Small intestine (tissue), 7 donors: Measurements from ENCODE around the gene KLHL1. TPM values are rescaled to one million over a fixed set of nuclear protein-coding genes. Genes with fewer than 3 reads are reported as not detected.

Experiments used
- DNase-seq, 2 donors: peaks; one replicate each; pipeline versions ENCODE4 v3.0.0 to v3.0.0-alpha.2; 2013
- FAIRE-seq: peaks from 2 replicates; lab custom pipeline; 2012; peaks lifted over from hg19 to GRCh38; lab: Jason Lieb, UNC
- H3K27ac ChIP-seq, 3 donors: one replicate each; pipeline ENCODE4 v1.5.1; 2013; ENCODE audit warnings: low read length in 2 of 3, mild to moderate bottlenecking in 2 of 3, control low read depth in 1 of 3, inconsistent platforms in 1 of 3, low read depth in 1 of 3, moderate library complexity in 1 of 3
- H3K27me3 ChIP-seq, 3 donors: one replicate each; pipeline ENCODE4 v1.6.1; 2013; ENCODE audit warnings: low read length in 3 of 3, inconsistent platforms in 1 of 3; ENCODE audit not compliant: control insufficient read depth in 3 of 3, insufficient read depth in 3 of 3
- H3K36me3 ChIP-seq, 3 donors: one replicate each; pipeline ENCODE4 v1.6.1; 2013; ENCODE audit warnings: low read length in 3 of 3, inconsistent platforms in 1 of 3, low read depth in 1 of 3, mild to moderate bottlenecking in 1 of 3, moderate library complexity in 1 of 3; ENCODE audit not compliant: control insufficient read depth in 3 of 3, insufficient read depth in 2 of 3
- H3K4me1 ChIP-seq, 3 donors: one replicate each; pipeline ENCODE4 v1.6.1; 2013; ENCODE audit warnings: low read length in 2 of 3, inconsistent platforms in 1 of 3, low read depth in 1 of 3, mild to moderate bottlenecking in 1 of 3, moderate library complexity in 1 of 3; ENCODE audit not compliant: control insufficient read depth in 3 of 3, insufficient read depth in 2 of 3
- H3K4me3 ChIP-seq, 3 donors: one replicate each; pipeline ENCODE4 v1.5.1; 2013; ENCODE audit warnings: low read length in 3 of 3, control low read depth in 1 of 3, inconsistent platforms in 1 of 3, low read depth in 1 of 3, mild to moderate bottlenecking in 1 of 3, moderate library complexity in 1 of 3
- H3K9me3 ChIP-seq, 2 donors: one replicate each; pipeline ENCODE4 v1.6.1; 2013; ENCODE audit warnings: low read depth in 1 of 2, low read length in 1 of 2; ENCODE audit not compliant: control insufficient read depth in 2 of 2, insufficient read depth in 1 of 2
- WGBS, 3 donors: extraction: QIAGEN DNeasy Blood & Tissue Kit; methylation state at CpG; one replicate each; pipeline ENCODE4 v1.1.7; 2013; 5-methylcytosine and 5-hydroxymethylcytosine counted together
- polyA plus RNA-seq, 4 donors: library from polyadenylated mRNA; stranded (reverse) in 3 of 4; unstranded in 1 of 4; fragments of 200-250 nt in 3 of 4; fragments of 120-200 nt in 1 of 4; gene quantifications; one replicate each; pipeline versions ENCODE4 v1.2.1 to v1.2.3, GENCODE V29; 2013
- donor health status: healthy with polysubstance abuse.
- donor health status: control.
- donor health status: control.
- donor health status: Bipolar disorder and iron deficiency.
- donor health status: healthy.

The KLHL1 gene
- polyA plus RNA-seq, 4 donors, result 0.04 to 0.06 TPM; not detected in 2

DNA sequence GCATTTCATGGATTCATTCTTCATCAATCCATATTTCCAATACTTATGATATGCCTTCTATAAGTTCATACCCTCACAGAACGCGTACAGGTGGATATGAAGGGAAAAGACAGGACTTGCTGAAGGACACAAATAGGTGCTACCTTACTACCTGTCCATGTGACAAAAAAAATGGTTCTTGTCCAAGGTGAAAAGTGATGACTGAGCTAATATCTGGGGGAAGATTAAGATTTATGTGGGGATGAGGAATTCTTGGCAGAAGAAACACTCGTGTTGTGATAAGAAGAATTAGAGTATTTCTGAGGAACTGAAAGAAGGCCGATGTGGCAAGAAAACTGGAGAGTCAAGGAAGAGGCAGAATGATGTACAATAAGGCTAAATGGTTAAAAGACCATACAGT, 357.0 kb downstream of the KLHL1 start:
- H3K4me3 ChIP-seq, result no peak overlapping the region
- DNase-seq (no peak), FAIRE-seq (no peak)
- no peaks in the 10 kb centered on the region for H3K9me3 ChIP-seq
- no peak overlapping the region for H3K27ac ChIP-seq
- H3K36me3 ChIP-seq, result no peaks in the 10 kb centered on the region
- WGBS, 3 donors, result 75 to 89% (median 83%) methylated on average over 4 of the region's 4 CpGs
- H3K27me3 ChIP-seq, result no peaks in the 10 kb centered on the region
- no peaks in the 10 kb centered on the region for H3K4me1 ChIP-seq

DNA sequence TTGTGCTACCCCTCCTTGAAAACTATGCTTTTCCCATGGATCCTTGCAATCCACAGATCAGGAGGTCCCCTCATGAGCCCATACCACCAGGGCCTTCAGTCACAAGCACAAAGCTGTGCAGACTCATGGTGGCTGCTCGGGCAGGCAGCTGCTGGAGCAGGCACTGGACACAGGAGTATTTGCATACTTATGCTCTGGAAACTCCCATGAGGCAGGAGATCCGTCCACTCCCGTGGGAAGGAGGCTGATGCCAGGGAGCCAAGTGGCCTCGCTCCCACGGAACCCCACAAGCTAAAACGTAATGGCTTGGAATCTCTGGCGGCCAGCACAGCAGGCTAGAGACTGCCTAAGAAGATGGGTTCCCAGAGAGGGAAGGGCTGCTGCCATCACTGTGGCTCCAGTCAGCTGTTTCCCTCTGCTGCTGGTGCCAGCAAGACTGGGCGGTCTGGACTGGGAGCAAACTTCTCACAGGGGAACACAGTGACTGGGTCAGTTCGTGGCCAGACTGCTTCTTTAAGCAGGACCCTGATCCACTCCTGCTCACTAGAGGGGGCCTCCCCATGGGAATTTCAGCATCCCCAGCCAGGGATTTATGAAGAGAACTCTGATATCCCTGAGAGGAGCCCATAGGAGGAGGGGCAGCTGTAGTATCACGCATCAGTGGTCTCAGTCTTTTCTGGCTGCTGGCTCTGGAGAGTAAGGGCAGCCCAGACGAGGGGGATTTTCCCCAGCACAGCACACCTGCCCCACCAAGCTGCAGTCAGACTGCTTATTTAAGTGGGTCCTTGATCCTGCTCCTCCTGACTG, 370.9 kb downstream of the KLHL1 start:
- no peak overlapping the region for H3K27ac ChIP-seq
- H3K4me1 ChIP-seq, result no peaks in the 10 kb centered on the region
- H3K27me3 ChIP-seq, result no peaks in the 10 kb centered on the region
- no peak overlapping the region for H3K4me3 ChIP-seq
- no peaks in the 10 kb centered on the region for H3K36me3 ChIP-seq
- no peaks in the 10 kb centered on the region for H3K9me3 ChIP-seq
- WGBS, 3 donors, result 72 to 85% (median 85%) methylated on average over 11 of the region's 11 CpGs
- no peak for DNase-seq
- no peak for FAIRE-seq

DNA sequence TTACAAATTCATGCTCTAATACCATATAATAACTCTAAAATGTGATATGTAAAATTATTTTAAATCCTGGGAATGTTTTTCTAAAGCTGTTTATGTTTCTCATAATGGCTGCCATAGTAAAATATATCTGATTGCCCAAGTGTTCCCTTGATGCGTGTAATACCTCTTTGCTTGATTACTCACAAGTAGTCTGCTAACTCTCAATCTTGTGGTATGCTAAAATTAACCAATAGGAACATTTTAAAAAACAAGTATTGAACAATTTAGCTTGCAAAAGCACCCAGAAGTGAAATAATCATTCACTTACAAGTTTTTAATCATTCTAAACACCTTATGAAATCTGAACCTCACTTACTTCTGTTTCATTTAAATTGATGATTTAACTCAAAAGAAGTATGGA, 386.6 kb downstream of the KLHL1 start:
- Histone ChIP-seq H3K36me3 (no peaks in the 10 kb centered on the region), H3K9me3 (no peaks in the 10 kb centered on the region), H3K4me3 (no peak overlapping the region), H3K4me1 (no peaks in the 10 kb centered on the region), H3K27me3 (no peaks in the 10 kb centered on the region), H3K27ac (no peak overlapping the region)
- FAIRE-seq, result no peak
- DNase-seq, result no peak
- 75 to 89% (median 82%) methylated on average over 1 of the region's 1 CpG for WGBS, 3 donors

DNA sequence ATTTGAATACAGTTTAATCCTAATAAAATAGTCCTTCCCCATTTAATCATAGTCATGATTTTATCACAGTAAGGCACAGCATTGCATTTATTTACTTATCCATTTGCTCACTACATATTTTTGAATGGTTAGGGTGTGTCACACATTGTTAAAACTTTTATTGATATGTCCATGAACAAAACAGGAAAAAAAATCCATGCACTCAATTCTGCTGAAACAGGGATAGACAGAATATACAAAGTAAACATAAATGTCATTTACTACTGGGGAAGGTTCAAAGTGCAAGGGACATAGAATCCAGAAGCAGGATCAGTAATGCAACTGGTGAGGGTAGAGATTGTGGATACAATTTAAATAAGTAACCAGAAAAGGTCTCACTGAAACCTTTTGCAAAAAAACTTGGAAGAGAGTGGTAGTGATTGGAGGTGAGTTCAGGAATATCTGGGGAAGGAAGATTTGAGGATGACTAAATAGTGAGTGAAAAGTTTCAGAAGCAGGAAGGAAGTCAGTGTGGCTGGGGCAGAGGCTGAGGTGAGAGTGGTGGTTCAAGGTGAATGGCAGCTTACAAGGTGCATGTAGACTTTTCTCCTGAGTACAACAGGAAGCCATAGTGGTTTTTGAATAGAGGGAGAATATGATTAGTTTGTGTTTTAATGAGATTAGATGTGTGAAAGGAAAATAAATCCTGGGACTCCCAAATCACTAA, 387.8 kb downstream of the KLHL1 start:
- Histone ChIP-seq H3K4me1 (no peaks in the 10 kb centered on the region), H3K4me3 (no peak overlapping the region), H3K27me3 (no peaks in the 10 kb centered on the region), H3K36me3 (no peaks in the 10 kb centered on the region), H3K27ac (peak overlapping the region in 1 of 3 donors; percentile 63), H3K9me3 (no peaks in the 10 kb centered on the region)
- DNase-seq, result peak; percentile 61 to 83
- no peak for FAIRE-seq

DNA sequence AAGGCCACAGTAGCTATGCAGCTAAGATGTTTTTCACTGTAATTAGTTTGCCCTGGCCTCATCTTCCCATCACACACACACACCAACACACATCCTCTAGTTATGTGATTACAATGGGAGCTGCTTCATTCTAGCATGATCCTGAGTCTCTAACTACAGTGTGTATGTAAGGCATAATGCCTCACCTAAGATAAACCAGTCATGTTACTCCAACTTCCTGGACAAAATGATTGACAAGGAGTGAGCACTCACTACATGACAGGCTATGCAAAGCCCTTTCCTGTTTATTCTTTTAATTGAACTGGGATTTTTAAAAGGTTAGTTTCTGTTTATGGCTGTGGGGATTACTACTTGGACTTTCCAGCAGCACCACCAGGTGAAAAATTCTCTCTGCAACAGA, 401.4 kb downstream of the KLHL1 start:
- Histone ChIP-seq H3K4me3 (no peak overlapping the region), H3K36me3 (no peaks in the 10 kb centered on the region), H3K4me1 (no peaks in the 10 kb centered on the region), H3K9me3 (no peaks in the 10 kb centered on the region), H3K27ac (no peak overlapping the region), H3K27me3 (no peaks in the 10 kb centered on the region)
- FAIRE-seq (no peak), DNase-seq (no peak)

DNA sequence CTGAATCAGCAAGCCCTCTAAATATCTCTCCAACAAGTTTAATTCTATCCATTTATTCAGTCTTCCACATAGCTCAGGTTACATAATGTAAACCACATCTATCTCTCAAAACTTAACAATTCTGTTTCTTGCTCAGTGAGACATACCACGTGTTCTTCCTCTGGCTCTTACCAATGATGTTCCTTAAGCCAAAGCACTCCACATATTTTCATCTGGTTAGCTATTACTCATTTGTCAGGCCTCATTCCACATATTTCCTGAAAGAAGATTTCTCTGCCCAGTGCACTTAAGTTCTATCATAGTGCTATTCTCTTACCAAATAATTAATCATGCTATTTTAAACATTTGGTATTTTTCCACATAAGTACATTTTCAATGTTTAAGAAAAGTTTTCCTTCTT, 403.9 kb downstream of the KLHL1 start:
- Histone ChIP-seq H3K9me3 (no peaks in the 10 kb centered on the region), H3K27ac (no peak overlapping the region), H3K36me3 (no peaks in the 10 kb centered on the region), H3K4me1 (no peaks in the 10 kb centered on the region), H3K4me3 (no peak overlapping the region), H3K27me3 (no peaks in the 10 kb centered on the region)
- 54 to 79% (median 56%) methylated on average over 1 of the region's 1 CpG for WGBS, 3 donors
- FAIRE-seq (no peak), DNase-seq (no peak)

DNA sequence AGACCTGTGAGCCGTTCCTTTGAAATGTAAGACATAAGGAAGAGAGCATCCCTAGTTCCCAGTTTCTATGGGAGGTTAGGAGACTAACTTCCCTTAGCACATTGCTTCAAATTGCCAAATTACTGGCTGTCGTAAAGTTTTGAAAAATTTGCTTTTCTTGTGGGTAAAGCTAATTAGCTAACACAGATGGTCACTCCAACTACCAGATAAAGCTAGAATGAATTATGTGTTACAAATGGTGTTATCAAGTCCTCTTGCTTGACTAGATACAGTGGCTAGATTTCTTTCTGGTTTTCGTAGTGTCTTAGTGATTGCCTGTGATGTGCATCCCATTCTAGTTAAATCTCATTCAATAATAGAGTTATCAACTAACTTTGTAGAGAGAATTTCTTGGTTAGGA, 417.3 kb downstream of the KLHL1 start:
- WGBS, 3 donors, result 53 to 62% (median 58%) methylated on average over 3 of the region's 3 CpGs
- FAIRE-seq (no peak), DNase-seq (no peak)
- no peaks in the 10 kb centered on the region for H3K4me1 ChIP-seq
- no peaks in the 10 kb centered on the region for H3K36me3 ChIP-seq
- H3K9me3 ChIP-seq, result no peaks in the 10 kb centered on the region
- H3K27ac ChIP-seq, result no peak overlapping the region
- no peak overlapping the region for H3K4me3 ChIP-seq
- H3K27me3 ChIP-seq, result no peaks in the 10 kb centered on the region

DNA sequence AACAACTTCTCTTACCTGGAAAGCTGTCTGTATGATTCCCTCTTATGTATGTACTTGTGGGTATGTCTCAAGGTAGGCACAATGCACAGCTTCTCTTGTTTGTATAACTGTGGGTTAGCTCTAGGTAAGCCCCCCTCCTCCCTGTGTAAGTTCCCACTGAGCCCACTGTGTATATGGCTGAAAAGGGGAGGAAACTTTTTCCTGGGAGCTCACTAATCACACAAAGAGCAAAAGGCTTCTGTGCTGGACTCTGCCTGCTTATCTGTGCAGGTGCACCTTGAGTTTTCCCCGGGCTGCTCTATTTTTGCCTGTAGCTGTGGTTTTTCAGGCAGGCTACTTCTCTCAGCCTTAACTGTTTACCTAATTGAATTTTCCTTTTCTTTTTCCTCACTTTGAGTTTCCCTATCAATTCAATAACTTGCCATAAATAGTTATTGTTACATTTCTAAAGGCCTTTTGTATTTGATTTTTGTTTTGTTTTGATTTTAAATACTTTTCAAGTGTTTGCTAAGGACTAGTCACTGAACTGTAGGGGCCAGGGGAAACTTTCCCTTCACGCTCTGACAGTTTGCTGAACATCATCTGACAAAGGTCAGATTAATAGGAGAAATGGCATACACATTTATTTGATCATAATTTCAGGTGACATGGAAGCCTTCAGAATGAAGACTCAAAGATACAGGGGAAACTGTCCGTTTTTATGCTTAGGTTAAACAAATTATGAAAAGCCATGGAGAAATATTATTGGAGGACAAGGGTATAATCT, 424.1 kb downstream of the KLHL1 start:
- Histone ChIP-seq H3K27ac (peak overlapping the region in 1 of 3 donors; percentile 62), H3K36me3 (no peaks in the 10 kb centered on the region), H3K4me1 (peaks cover 0 to 6% (median 0%) of the 10 kb centered on the region in 3 donors), H3K4me3 (no peak overlapping the region), H3K27me3 (no peaks in the 10 kb centered on the region), H3K9me3 (no peaks in the 10 kb centered on the region)
- WGBS, 3 donors, result 24 to 48% (median 28%) methylated on average over 3 of the region's 3 CpGs
- no peak for FAIRE-seq
- peak in 1 of 2 donors; percentile 56 for DNase-seq
